ENCODE data around the gene FRS2.

The FRS2 gene

GRCh38 chr12:69481133-69481532 lies 10.9 kb downstream of the FRS2 start:
- no peaks in the 10 kb centered on the region for H3K36me3 ChIP-seq
- DNase-seq, result no peak
- no peaks in the 10 kb centered on the region for H3K9me3 ChIP-seq (ENCODE audit: severe bottlenecking)
- no peak for TF ChIP-seq CTCF (IDR thresholded peaks at IDR 0.05; ENCODE audit: low read depth, low read length)
- H3K27ac ChIP-seq, result no peak overlapping the region
- no peak overlapping the region for H3K4me3 ChIP-seq (ENCODE audit: low read depth, low read length)
- no peaks in the 10 kb centered on the region for H3K27me3 ChIP-seq (ENCODE audit: insufficient read depth, low read depth, severe bottlenecking)

- Histone ChIP-seq H3K9me3 (ENCODE audit: severe bottlenecking) (no peaks in the 10 kb centered on the region), H3K27ac (no peak overlapping the region), H3K36me3 (peaks cover 4% of the 10 kb centered on the region), H3K4me3 (ENCODE audit: low read depth, low read length) (no peak overlapping the region), H3K27me3 (ENCODE audit: insufficient read depth, low read depth, severe bottlenecking) (no peaks in the 10 kb centered on the region)
- TF ChIP-seq CTCF (IDR thresholded peaks at IDR 0.05; ENCODE audit: low read depth, low read length), result no peak
- DNase-seq, result no peak
Observed at GRCh38 chr12:69483700-69484099, 13.5 kb downstream of the FRS2 start.

- no peaks in the 10 kb centered on the region for H3K27me3 ChIP-seq (ENCODE audit: insufficient read depth, low read depth, severe bottlenecking)
- H3K9me3 ChIP-seq (ENCODE audit: severe bottlenecking), result no peaks in the 10 kb centered on the region
- no peak overlapping the region for H3K4me3 ChIP-seq (ENCODE audit: low read depth, low read length)
- no peak for DNase-seq
- H3K27ac ChIP-seq, result no peak overlapping the region
- TF ChIP-seq CTCF (IDR thresholded peaks at IDR 0.05; ENCODE audit: low read depth, low read length), result no peak
- H3K36me3 ChIP-seq, result peaks cover 4% of the 10 kb centered on the region
Observed at GRCh38 chr12:69484428-69484827, 14.2 kb downstream of the FRS2 start.

GRCh38 chr12:69490920-69491643 lies 20.9 kb downstream of the FRS2 start:
- Histone ChIP-seq H3K4me3 (ENCODE audit: low read depth, low read length) (no peak overlapping the region), H3K36me3 (peaks cover 4% of the 10 kb centered on the region), H3K9me3 (ENCODE audit: severe bottlenecking) (no peaks in the 10 kb centered on the region), H3K27ac (no peak overlapping the region), H3K27me3 (ENCODE audit: insufficient read depth, low read depth, severe bottlenecking) (no peaks in the 10 kb centered on the region)
- DNase-seq, result no peak
- TF ChIP-seq CTCF (IDR thresholded peaks at IDR 0.05; ENCODE audit: low read depth, low read length), result no peak

- no peaks in the 10 kb centered on the region; the same call in none of the 2 replicates for H3K36me3 ChIP-seq
- H3K9me3 ChIP-seq (ENCODE audit: severe bottlenecking), result no peaks in the 10 kb centered on the region
- TF ChIP-seq CTCF (IDR thresholded peaks at IDR 0.05; ENCODE audit: low read depth, low read length), result no peak
- no peak for DNase-seq
- no peak overlapping the region for H3K4me3 ChIP-seq (ENCODE audit: low read depth, low read length)
- H3K27ac ChIP-seq, result no peak overlapping the region
- H3K27me3 ChIP-seq (ENCODE audit: insufficient read depth, low read depth, severe bottlenecking), result no peaks in the 10 kb centered on the region
Observed at GRCh38 chr12:69492739-69493138, 22.6 kb downstream of the FRS2 start.

GRCh38 chr12:69495071-69495470 lies 24.9 kb downstream of the FRS2 start:
- DNase-seq, result no peak
- Histone ChIP-seq H3K36me3 (no peaks in the 10 kb centered on the region; the same call in 1 of the 2 replicates), H3K27ac (no peak overlapping the region), H3K27me3 (ENCODE audit: insufficient read depth, low read depth, severe bottlenecking) (no peaks in the 10 kb centered on the region), H3K4me3 (ENCODE audit: low read depth, low read length) (no peak overlapping the region), H3K9me3 (ENCODE audit: severe bottlenecking) (no peaks in the 10 kb centered on the region)
- no peak for TF ChIP-seq CTCF (IDR thresholded peaks at IDR 0.05; ENCODE audit: low read depth, low read length)
